Natural killer cell treated with Interleukin-12 subunit alpha and Interleukin-12 subunit beta and Interleukin-15 and Interleukin-18, amount 100 ng/mL, for 72 hours (primary cell): Measurements from ENCODE around the gene SERINC5. TPM values are rescaled to one million over a fixed set of nuclear protein-coding genes. Genes with fewer than 3 reads are reported as not detected.
"Not testable (repeated sequence)": the region's sequence is repeated elsewhere in the genome, so short reads cannot be mapped to it uniquely, and the experiment has no call there.

Source experiments
- ATAC-seq, 2 donors: fragments of 150-1000 bp; cut with Tn5 transposase in 1 of 2; sonication (Bioruptor Pico), chemical (Tn5 transposase) in 1 of 2; 2 replicates each; pipeline ENCODE4 v1.10.0; 2021
- DNase-seq: peaks from one replicate; pipeline ENCODE4 v3.0.0; 2022; ENCODE audit warnings: low spot score
- H3K27ac Mint-ChIP-seq, 2 donors: 1 replicate in 1 of 2; 2 replicates in 1 of 2; pipeline ENCODE4 v1.8.0; 2022; ENCODE audit warnings: mixed read lengths in 2 of 2, mild to moderate bottlenecking in 1 of 2, moderate library complexity in 1 of 2
- H3K27me3 Mint-ChIP-seq, 2 donors: 1 replicate in 1 of 2; 2 replicates in 1 of 2; pipeline ENCODE4 v1.8.0; 2022; ENCODE audit warnings: mixed read lengths in 2 of 2
- H3K36me3 Mint-ChIP-seq: one replicate; pipeline ENCODE4 v1.8.0; 2022; ENCODE audit warnings: mixed read lengths
- H3K4me1 Mint-ChIP-seq, 2 donors: 1 replicate in 1 of 2; 2 replicates in 1 of 2; pipeline ENCODE4 v1.8.0; 2022; ENCODE audit warnings: low read depth in 2 of 2, mixed read lengths in 2 of 2, mild to moderate bottlenecking in 1 of 2
- H3K4me3 Mint-ChIP-seq: one replicate; pipeline ENCODE4 v1.8.0; 2022; ENCODE audit warnings: mixed read lengths
- H3K9me3 Mint-ChIP-seq: 2 replicates; pipeline ENCODE4 v1.8.0; 2022; ENCODE audit warnings: mixed read lengths
- total RNA-seq, 2 donors: library from RNA; stranded (reverse); gene quantifications; one replicate each; pipeline ENCODE4 v1.2.3, GENCODE V29; 2022

The SERINC5 gene
- total RNA-seq, 2 donors from 2014 or later = 6.4 to 7.4 TPM

GRCh38 chr5:80276186-80276585 is 20.3 kb upstream of the SERINC5 start:
- H3K27me3 Mint-ChIP-seq = peaks cover 0 to 4% of the 10 kb centered on the region in 2 donors
- no peak overlapping the region for H3K4me3 Mint-ChIP-seq
- H3K36me3 Mint-ChIP-seq = no peaks in the 10 kb centered on the region
- DNase-seq (no peak), ATAC-seq (no peak)
- H3K9me3 Mint-ChIP-seq = no peaks in the 10 kb centered on the region
- no peaks in the 10 kb centered on the region for H3K4me1 Mint-ChIP-seq
- H3K27ac Mint-ChIP-seq = no peak overlapping the region

DNA sequence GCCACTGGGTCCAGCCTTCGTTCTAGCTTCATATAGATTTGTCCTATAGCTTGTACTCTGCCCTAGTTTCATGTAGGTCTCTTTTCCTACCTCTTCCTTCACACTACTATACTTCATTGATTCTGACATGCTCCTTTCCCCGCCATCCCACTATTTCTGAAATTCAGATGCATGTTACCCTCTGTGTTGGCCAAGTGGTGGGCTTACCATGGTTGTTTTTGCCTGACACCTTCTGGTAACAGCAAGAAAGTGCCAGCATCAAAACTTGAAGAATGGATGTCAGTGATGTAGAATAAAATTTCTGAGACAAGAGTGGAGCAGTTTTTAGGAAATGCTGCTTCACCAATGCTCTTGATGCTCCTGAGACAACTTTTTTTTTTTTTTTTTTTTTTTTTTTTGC is 19.5 kb upstream of the SERINC5 start:
- ATAC-seq = no peak
- Mint-ChIP-seq H3K4me1 (no peaks in the 10 kb centered on the region), H3K36me3 (no peaks in the 10 kb centered on the region), H3K27me3 (peaks cover 0 to 4% of the 10 kb centered on the region in 2 donors), H3K9me3 (no peaks in the 10 kb centered on the region), H3K4me3 (no peak overlapping the region), H3K27ac (no peak overlapping the region)
- no peak for DNase-seq

GRCh38 chr5:80270543-80270942 is 14.7 kb upstream of the SERINC5 start:
- not testable (repeated sequence) for H3K4me1 Mint-ChIP-seq

GRCh38 chr5:80269991-80270438 is 14.2 kb upstream of the SERINC5 start:
- ATAC-seq (no peak), DNase-seq (no peak)
- no peaks in the 10 kb centered on the region for H3K36me3 Mint-ChIP-seq
- H3K27me3 Mint-ChIP-seq = peaks cover 0 to 5% of the 10 kb centered on the region in 2 donors
- H3K9me3 Mint-ChIP-seq = no peaks in the 10 kb centered on the region
- no peak overlapping the region for H3K27ac Mint-ChIP-seq
- no peaks in the 10 kb centered on the region for H3K4me1 Mint-ChIP-seq
- H3K4me3 Mint-ChIP-seq = no peak overlapping the region

More at GRCh38 chr5:80270543-80270942, 14.7 kb upstream of the SERINC5 start:
- H3K36me3 Mint-ChIP-seq, H3K27me3 Mint-ChIP-seq, DNase-seq, H3K27ac Mint-ChIP-seq, ATAC-seq, H3K4me3 Mint-ChIP-seq, H3K9me3 Mint-ChIP-seq: not testable (repeated sequence)

GRCh38 chr5:80268916-80269315 is 13.1 kb upstream of the SERINC5 start:
- H3K27ac Mint-ChIP-seq = no peak overlapping the region
- no peak for ATAC-seq
- H3K36me3 Mint-ChIP-seq = no peaks in the 10 kb centered on the region
- no peaks in the 10 kb centered on the region for H3K4me1 Mint-ChIP-seq
- no peaks in the 10 kb centered on the region for H3K9me3 Mint-ChIP-seq
- H3K27me3 Mint-ChIP-seq = peaks cover 0 to 5% of the 10 kb centered on the region in 2 donors
- no peak for DNase-seq
- H3K4me3 Mint-ChIP-seq = no peak overlapping the region

- DNase-seq (no peak), ATAC-seq (no peak)
- no peaks in the 10 kb centered on the region for H3K4me1 Mint-ChIP-seq
- peaks cover 0 to 5% of the 10 kb centered on the region in 2 donors for H3K27me3 Mint-ChIP-seq
- no peaks in the 10 kb centered on the region for H3K9me3 Mint-ChIP-seq
- no peaks in the 10 kb centered on the region for H3K36me3 Mint-ChIP-seq
- H3K4me3 Mint-ChIP-seq = no peak overlapping the region
- H3K27ac Mint-ChIP-seq = no peak overlapping the region
Measured at GRCh38 chr5:80266566-80266965, 10.7 kb upstream of the SERINC5 start.

DNA sequence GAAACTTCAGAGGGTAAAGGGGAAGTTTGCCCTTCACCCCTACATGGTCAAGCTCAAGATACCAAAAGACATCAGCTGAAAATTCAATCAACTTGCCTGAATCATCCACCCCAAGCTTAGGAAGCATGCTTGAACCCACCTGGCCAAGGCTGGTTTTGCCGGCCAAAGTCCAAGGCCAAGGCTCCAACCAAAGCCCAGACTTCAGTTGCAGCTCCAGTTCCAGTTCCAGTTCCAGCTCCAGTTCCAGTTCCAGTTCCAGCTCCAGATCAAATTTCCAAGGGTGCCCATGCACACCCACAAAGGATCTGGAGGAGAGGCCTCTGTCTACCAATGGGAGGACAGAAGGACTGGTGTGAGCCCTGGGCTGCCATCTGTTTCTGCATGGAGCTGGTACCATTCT is 4.6 kb upstream of the SERINC5 start:
- Mint-ChIP-seq H3K4me1 (peaks cover 0 to 10% of the 10 kb centered on the region in 2 donors), H3K9me3 (no peaks in the 10 kb centered on the region), H3K36me3 (no peaks in the 10 kb centered on the region), H3K4me3 (no peak overlapping the region), H3K27me3 (peaks cover 0 to under 1% of the 10 kb centered on the region in 2 donors), H3K27ac (no peak overlapping the region)
- ATAC-seq (no peak), DNase-seq (no peak)

GRCh38 chr5:80259511-80260203 is 3.8 kb upstream of the SERINC5 start:
- H3K27ac Mint-ChIP-seq = no peak overlapping the region
- no peak overlapping the region for H3K4me3 Mint-ChIP-seq
- H3K4me1 Mint-ChIP-seq = peaks cover 6 to 15% of the 10 kb centered on the region in 2 donors
- H3K9me3 Mint-ChIP-seq = no peaks in the 10 kb centered on the region
- no peak for DNase-seq
- H3K36me3 Mint-ChIP-seq = no peaks in the 10 kb centered on the region
- no peak for ATAC-seq
- no peaks in the 10 kb centered on the region for H3K27me3 Mint-ChIP-seq

DNA sequence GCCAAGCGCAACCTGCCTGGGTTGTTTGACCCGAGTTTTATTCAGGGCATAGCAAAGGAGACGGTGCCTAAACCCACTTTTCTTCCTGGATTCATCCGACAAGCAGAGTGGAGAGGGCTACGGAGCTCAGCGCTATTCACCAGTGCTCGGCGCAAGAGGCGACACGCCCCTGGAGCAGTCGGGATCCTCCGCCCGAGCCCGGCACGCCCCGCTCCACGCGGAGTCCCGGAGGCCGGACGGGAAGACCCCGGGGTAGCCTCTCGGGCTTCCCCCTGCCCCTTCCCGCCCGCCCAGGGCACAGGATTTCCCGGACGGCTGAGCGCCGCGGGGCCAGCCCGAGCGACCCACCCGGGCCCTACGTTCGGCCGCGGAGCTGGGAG is 427 bp downstream of the SERINC5 start:
- ATAC-seq = peak; percentile 62 to 73
- H3K27ac Mint-ChIP-seq = peak overlapping the region; percentile 29 to 63

GRCh38 chr5:80254767-80255430 is 949 bp downstream of the SERINC5 start:
- H3K9me3 Mint-ChIP-seq = no peaks in the 10 kb centered on the region
- peak overlapping the region; percentile 95 for H3K4me3 Mint-ChIP-seq
- H3K36me3 Mint-ChIP-seq = no peaks in the 10 kb centered on the region
- ATAC-seq = no peak
- no peaks in the 10 kb centered on the region for H3K27me3 Mint-ChIP-seq
- H3K4me1 Mint-ChIP-seq = peaks cover 24 to 33% of the 10 kb centered on the region in 2 donors
- peak overlapping the region; percentile 29 to 63 for H3K27ac Mint-ChIP-seq
- no peak for DNase-seq

More for the DNA sequence above, 427 bp downstream of the SERINC5 start:
- H3K4me3 Mint-ChIP-seq = peak overlapping the region; percentile 95
- H3K36me3 Mint-ChIP-seq = no peaks in the 10 kb centered on the region
- H3K4me1 Mint-ChIP-seq = peaks cover 24 to 33% of the 10 kb centered on the region in 2 donors
- DNase-seq = no peak
- H3K27me3 Mint-ChIP-seq = no peaks in the 10 kb centered on the region
- H3K9me3 Mint-ChIP-seq = no peaks in the 10 kb centered on the region

GRCh38 chr5:80251636-80252035 is 4.2 kb downstream of the SERINC5 start:
- DNase-seq (no peak), ATAC-seq (no peak)
- Mint-ChIP-seq H3K27ac (no peak overlapping the region), H3K4me1 (peaks cover 24 to 41% of the 10 kb centered on the region in 2 donors), H3K4me3 (no peak overlapping the region), H3K27me3 (no peaks in the 10 kb centered on the region), H3K9me3 (no peaks in the 10 kb centered on the region), H3K36me3 (no peaks in the 10 kb centered on the region)

GRCh38 chr5:80250801-80251200 is 5.0 kb downstream of the SERINC5 start:
- ATAC-seq (no peak), DNase-seq (no peak)
- no peaks in the 10 kb centered on the region for H3K36me3 Mint-ChIP-seq
- H3K4me1 Mint-ChIP-seq = peaks cover 24 to 40% of the 10 kb centered on the region in 2 donors
- H3K27me3 Mint-ChIP-seq = no peaks in the 10 kb centered on the region
- H3K9me3 Mint-ChIP-seq = no peaks in the 10 kb centered on the region
- H3K27ac Mint-ChIP-seq = no peak overlapping the region
- no peak overlapping the region for H3K4me3 Mint-ChIP-seq

GRCh38 chr5:80249901-80250300 is 5.9 kb downstream of the SERINC5 start:
- Mint-ChIP-seq H3K27me3 (no peaks in the 10 kb centered on the region), H3K4me3 (no peak overlapping the region), H3K9me3 (no peaks in the 10 kb centered on the region), H3K27ac (no peak overlapping the region), H3K4me1 (peaks cover 20 to 39% of the 10 kb centered on the region in 2 donors), H3K36me3 (peaks cover 3% of the 10 kb centered on the region)
- ATAC-seq (no peak), DNase-seq (no peak)

GRCh38 chr5:80248378-80248777 is 7.5 kb downstream of the SERINC5 start:
- peaks cover 6% of the 10 kb centered on the region for H3K36me3 Mint-ChIP-seq
- H3K4me3 Mint-ChIP-seq = no peak overlapping the region
- no peaks in the 10 kb centered on the region for H3K27me3 Mint-ChIP-seq
- H3K4me1 Mint-ChIP-seq = peaks cover 6 to 27% of the 10 kb centered on the region in 2 donors
- DNase-seq = no peak
- no peak for ATAC-seq
- no peak overlapping the region for H3K27ac Mint-ChIP-seq
- peaks cover under 1% of the 10 kb centered on the region for H3K9me3 Mint-ChIP-seq
